Activated CD4-positive, alpha-beta T cell treated with anti-CD3 and anti-CD28 coated beads, Interleukin-2, amount 50 U/mL, for 4 hours (primary cell): ENCODE results near the gene TOR1B.
A peak's percentile ranks its signal among the peaks of the same experiment; 100 is the strongest.
"Not testable (repeated sequence)": the region's sequence is repeated elsewhere in the genome, so short reads cannot be mapped to it uniquely, and the experiment has no call there.

Source experiments
- DNase-seq, 2 experiments: peaks; one replicate each; pipeline ENCODE4 v3.0.0-alpha.2; 2020

The TOR1B gene

GRCh38 chr9:129802833-129803675 lies at the start of gene TOR1B:
TSS of gene TOR1B (plus strand) at chr9:129803184. CDS start at chr9:129803213, 29 bp downstream.
- peak; percentile 91 for DNase-seq

- DNase-seq: no peak
Measured at GRCh38 chr9:129755151-129755550, 47.8 kb upstream of the TOR1B start.

- DNase-seq: no peak
Measured at GRCh38 chr9:129756191-129756590, 46.8 kb upstream of the TOR1B start.

GRCh38 chr9:129757045-129757444 lies 45.9 kb upstream of the TOR1B start:
- DNase-seq: no peak

GRCh38 chr9:129759319-129759718 lies 43.7 kb upstream of the TOR1B start:
- no peak for DNase-seq

- no peak for DNase-seq
Measured at GRCh38 chr9:129759804-129760502, 43.0 kb upstream of the TOR1B start.

GRCh38 chr9:129760784-129761183 lies 42.2 kb upstream of the TOR1B start:
- not testable (repeated sequence) for DNase-seq

- DNase-seq: no peak
Measured at GRCh38 chr9:129761293-129761900, 41.6 kb upstream of the TOR1B start.

GRCh38 chr9:129761901-129762369 lies 41.0 kb upstream of the TOR1B start:
- DNase-seq: no peak

- not testable (repeated sequence) for DNase-seq
Measured at GRCh38 chr9:129762370-129762984, 40.5 kb upstream of the TOR1B start.

- DNase-seq: no peak
Measured at GRCh38 chr9:129762985-129763926, 39.7 kb upstream of the TOR1B start.

- DNase-seq: no peak
Measured at GRCh38 chr9:129765764-129766317, 37.1 kb upstream of the TOR1B start.

- DNase-seq: no peak
Measured at GRCh38 chr9:129768486-129768885, 34.5 kb upstream of the TOR1B start.

GRCh38 chr9:129769669-129770068 lies 33.3 kb upstream of the TOR1B start:
- DNase-seq: no peak

GRCh38 chr9:129770741-129771140 lies 32.2 kb upstream of the TOR1B start:
- no peak for DNase-seq

GRCh38 chr9:129773262-129774048 lies 29.5 kb upstream of the TOR1B start:
- no peak for DNase-seq

- no peak for DNase-seq
Measured at GRCh38 chr9:129774791-129775447, 28.1 kb upstream of the TOR1B start.

GRCh38 chr9:129775448-129775798 lies 27.6 kb upstream of the TOR1B start:
- DNase-seq: no peak

- DNase-seq: not testable (repeated sequence)
Measured at GRCh38 chr9:129776096-129776495, 26.9 kb upstream of the TOR1B start.

GRCh38 chr9:129776566-129776937 lies 26.4 kb upstream of the TOR1B start:
- DNase-seq: no peak
